GM12878 (cell line): Measurements from ENCODE around the gene LTK. TPM values are rescaled to one million over a fixed set of nuclear protein-coding genes. Genes with fewer than 3 reads are reported as not detected.

ENCODE experiments used
- ASH2L ChIP-seq: fragments of 300-600, 200-600 bp; sonication (generic); IDR thresholded peaks from 2 replicates; pipeline ENCODE4 v1.6.1; 2017; ENCODE audit warnings: low read depth, mild to moderate bottlenecking, borderline replicate concordance
- ATF3 ChIP-seq: IDR thresholded peaks from 2 replicates; pipeline ENCODE4 v1.6.1; 2011; ENCODE audit warnings: low read depth, mild to moderate bottlenecking, low read length, moderate library complexity, borderline replicate concordance; ENCODE audit errors: extremely low read depth
- CBFB ChIP-seq: IDR thresholded peaks from 2 replicates; pipeline ENCODE4 v1.6.1; 2016; ENCODE audit warnings: antibody characterized with exemption, low read depth
- DPF2 ChIP-seq: fragments of 450-650 bp; IDR thresholded peaks from 2 replicates; pipeline ENCODE4 v1.6.1; 2017; ENCODE audit warnings: mild to moderate bottlenecking
- ETV6 ChIP-seq, 2 experiments: fragments of 450-650 bp in 1 of 2; IDR thresholded peaks in 1 of 2; conservative IDR thresholded peaks in 1 of 2; 2 replicates each; pipeline ENCODE4 v1.6.1; 2014; ENCODE audit warnings: antibody characterized with exemption in 1 of 2, borderline replicate concordance in 1 of 2, low read depth in 1 of 2, mild to moderate bottlenecking in 1 of 2, moderate library complexity in 1 of 2
- HDAC2 ChIP-seq: fragments of 200-600 bp; sonication (generic); IDR thresholded peaks from 2 replicates; pipeline ENCODE4 v1.6.1; 2017
- IKZF1 ChIP-seq: fragments of 450-650 bp; conservative IDR thresholded peaks from 2 replicates; pipeline ENCODE4 v1.6.1; 2017; ENCODE audit warnings: antibody characterized with exemption, mild to moderate bottlenecking
- IKZF2 ChIP-seq, 2 experiments: fragments of 450-650 bp; IDR thresholded peaks; 2 replicates each; pipeline ENCODE4 v1.6.1; 2017; ENCODE audit warnings: mild to moderate bottlenecking in 2 of 2, moderate library complexity in 2 of 2
- IRF3 ChIP-seq: fragments of 450-650 bp; IDR thresholded peaks from 2 replicates; pipeline ENCODE4 v1.6.1; 2014; ENCODE audit warnings: mild to moderate bottlenecking
- KAT2A ChIP-seq: conservative IDR thresholded peaks from 2 replicates; pipeline ENCODE4 v1.6.1; 2011; ENCODE audit warnings: low read depth, low read length; ENCODE audit not compliant: control insufficient read depth
- MEF2B ChIP-seq: fragments of 450-650 bp; IDR thresholded peaks from 2 replicates; pipeline ENCODE4 v1.6.1; 2018; ENCODE audit warnings: mild to moderate bottlenecking, moderate library complexity; ENCODE audit not compliant: partially characterized antibody, poor library complexity, severe bottlenecking
- NR2C2 ChIP-seq: IDR thresholded peaks from 2 replicates; pipeline ENCODE4 v1.6.1; 2011; ENCODE audit warnings: borderline replicate concordance, low read depth; ENCODE audit not compliant: control insufficient read depth, insufficient read length
- POLR2AphosphoS2 ChIP-seq: IDR thresholded peaks from 2 replicates; pipeline ENCODE4 v1.6.1; 2011; ENCODE audit warnings: low read depth, mild to moderate bottlenecking, low read length, improper control_type of control experiment, moderate library complexity
- RAD51 ChIP-seq: fragments of 450-650 bp; IDR thresholded peaks from 2 replicates; pipeline ENCODE4 v1.6.1; 2016; ENCODE audit warnings: moderate library complexity, mild to moderate bottlenecking, inconsistent platforms
- RELA ChIP-seq: fragments of 450-650 bp; IDR thresholded peaks from 2 replicates; pipeline ENCODE4 v1.8.0; 2014; ENCODE audit warnings: borderline replicate concordance; ENCODE audit not compliant: partially characterized antibody
- RFX5 ChIP-seq: IDR thresholded peaks from 2 replicates; pipeline ENCODE4 v1.6.1; 2011; ENCODE audit warnings: low read depth, low read length, improper control_type of control experiment
- STAT3 ChIP-seq: IDR thresholded peaks from 2 replicates; pipeline ENCODE4 v1.6.1; 2011; ENCODE audit warnings: low read depth, low read length, improper control_type of control experiment
- SUZ12 ChIP-seq: fragments of 200-600 bp; sonication (generic); IDR thresholded peaks from one replicate; pipeline ENCODE4 v1.6.1; 2018; ENCODE audit warnings: antibody characterized with exemption, mild to moderate bottlenecking; ENCODE audit not compliant: unreplicated experiment
- ZNF384 ChIP-seq: IDR thresholded peaks from 2 replicates; pipeline ENCODE4 v1.6.1; 2012; ENCODE audit warnings: low read depth, mild to moderate bottlenecking, low read length, improper control_type of control experiment, borderline replicate concordance
- ZSCAN29 ChIP-seq: fragments of 450-650 bp; IDR thresholded peaks from 2 replicates; pipeline ENCODE4 v1.6.1; 2017; ENCODE audit warnings: mild to moderate bottlenecking, moderate library complexity
- polyA plus RNA-seq, 11 experiments: library from polyadenylated mRNA; depleted of rRNA in 4 of 11; unstranded in 6 of 11; stranded (reverse) in 5 of 11; fragments of >200 nt; fragmentation: Nextera tagmentation in 4 of 11; fragmentation: Illumina TruSeq in 1 of 11; extraction: Ambion mirVana in 4 of 11; extraction: Trizol in 1 of 11; gene quantifications; 1 replicate in 1 of 11; 2 replicates in 10 of 11; pipeline versions ENCODE4 v1.2.1 to v1.2.3, GENCODE V29; 2011 to 2016; ENCODE audit warnings: inconsistent platforms in 2 of 11, missing spikeins in 2 of 11, low read depth in 1 of 11
- total RNA-seq, 4 experiments: library from RNA; depleted of rRNA in 3 of 4; stranded (reverse); fragments of >200 nt in 3 of 4; fragmentation: Illumina TruSeq in 1 of 4; extraction: Trizol in 1 of 4; gene quantifications; 2 replicates each; pipeline versions ENCODE4 v1.2.1 to v1.2.3, GENCODE V29; 2013 to 2021
- TF ChIP-seq, protein P1 (sequence below): fragments of 150-350 bp; IDR thresholded peaks from 2 replicates; pipeline ENCODE4 v1.6.1; 2014; ENCODE audit warnings: mild to moderate bottlenecking, low read depth, low read length
- TF ChIP-seq, protein P2 (sequence below), 3 experiments: IDR thresholded peaks in 2 of 3; conservative IDR thresholded peaks in 1 of 3; 2 replicates each; pipeline ENCODE4 v1.5.1; 2011; ENCODE audit warnings: low read depth in 3 of 3, low read length in 3 of 3, mild to moderate bottlenecking in 3 of 3, control low read depth in 2 of 3, moderate library complexity in 2 of 3, inconsistent platforms in 1 of 3, mixed read lengths in 1 of 3; ENCODE audit not compliant: control insufficient read depth in 2 of 3, insufficient read depth in 1 of 3; ENCODE audit errors: extremely low read depth in 1 of 3
- TF ChIP-seq, protein P3 (sequence below): IDR thresholded peaks from 2 replicates; pipeline ENCODE4 v1.6.1; 2012; ENCODE audit warnings: low read depth, low read length, improper control_type of control experiment

Gene LTK
- total and polyA plus RNA-seq, 10 of the 15 experiments (the other 5 are each of a cell fraction or from before 2014, with no cell fraction given) = 0.07 to 0.80 (median 0.20) TPM; not detected in 1

GRCh38 chr15:41493205-41493901 lies 20.3 kb downstream of the LTK start, which contains the start of gene ITPKA (continued):
- TF ChIP-seq NR2C2 (no peak), IKZF2 (IDR thresholded peaks at IDR 0.05) (peak; percentile 33 to 49; a peak in 2 of 4 replicates), POLR2AphosphoS2 (no peak), SUZ12 (no peak), DPF2 (peak; percentile 40; the same call in 1 of the 2 replicates), STAT3 (no peak), MEF2B (no peak), RAD51 (no peak), ASH2L (no peak), ATF3 (no peak), ZNF384 (no peak), IKZF1 (peak; percentile 68; the same call in 1 of the 2 replicates), IRF3 (no peak), CBFB (no peak), RELA (peak; percentile 42), RFX5 (no peak), HDAC2 (peak; percentile 75; the same call in 1 of the 2 replicates), ETV6 (conservative IDR thresholded peaks at IDR 0.05 in 1 of 2, IDR thresholded peaks at IDR 0.05 in 1 of 2; ENCODE audit: borderline replicate concordance in 1 of 2, low read depth in 1 of 2) (no peak), ZSCAN29 (no peak), KAT2A (no peak)
- TF ChIP-seq, protein P1, sequence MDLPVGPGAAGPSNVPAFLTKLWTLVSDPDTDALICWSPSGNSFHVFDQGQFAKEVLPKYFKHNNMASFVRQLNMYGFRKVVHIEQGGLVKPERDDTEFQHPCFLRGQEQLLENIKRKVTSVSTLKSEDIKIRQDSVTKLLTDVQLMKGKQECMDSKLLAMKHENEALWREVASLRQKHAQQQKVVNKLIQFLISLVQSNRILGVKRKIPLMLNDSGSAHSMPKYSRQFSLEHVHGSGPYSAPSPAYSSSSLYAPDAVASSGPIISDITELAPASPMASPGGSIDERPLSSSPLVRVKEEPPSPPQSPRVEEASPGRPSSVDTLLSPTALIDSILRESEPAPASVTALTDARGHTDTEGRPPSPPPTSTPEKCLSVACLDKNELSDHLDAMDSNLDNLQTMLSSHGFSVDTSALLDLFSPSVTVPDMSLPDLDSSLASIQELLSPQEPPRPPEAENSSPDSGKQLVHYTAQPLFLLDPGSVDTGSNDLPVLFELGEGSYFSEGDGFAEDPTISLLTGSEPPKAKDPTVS = no peak
- TF ChIP-seq, protein P2, sequence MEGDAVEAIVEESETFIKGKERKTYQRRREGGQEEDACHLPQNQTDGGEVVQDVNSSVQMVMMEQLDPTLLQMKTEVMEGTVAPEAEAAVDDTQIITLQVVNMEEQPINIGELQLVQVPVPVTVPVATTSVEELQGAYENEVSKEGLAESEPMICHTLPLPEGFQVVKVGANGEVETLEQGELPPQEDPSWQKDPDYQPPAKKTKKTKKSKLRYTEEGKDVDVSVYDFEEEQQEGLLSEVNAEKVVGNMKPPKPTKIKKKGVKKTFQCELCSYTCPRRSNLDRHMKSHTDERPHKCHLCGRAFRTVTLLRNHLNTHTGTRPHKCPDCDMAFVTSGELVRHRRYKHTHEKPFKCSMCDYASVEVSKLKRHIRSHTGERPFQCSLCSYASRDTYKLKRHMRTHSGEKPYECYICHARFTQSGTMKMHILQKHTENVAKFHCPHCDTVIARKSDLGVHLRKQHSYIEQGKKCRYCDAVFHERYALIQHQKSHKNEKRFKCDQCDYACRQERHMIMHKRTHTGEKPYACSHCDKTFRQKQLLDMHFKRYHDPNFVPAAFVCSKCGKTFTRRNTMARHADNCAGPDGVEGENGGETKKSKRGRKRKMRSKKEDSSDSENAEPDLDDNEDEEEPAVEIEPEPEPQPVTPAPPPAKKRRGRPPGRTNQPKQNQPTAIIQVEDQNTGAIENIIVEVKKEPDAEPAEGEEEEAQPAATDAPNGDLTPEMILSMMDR (IDR thresholded peaks at IDR 0.05 in 2 of 3, conservative IDR thresholded peaks at IDR 0.05 in 1 of 3; ENCODE audit: control insufficient read depth in 2 of 3, extremely low read depth in 1 of 3, insufficient read depth in 1 of 3, low read depth in 3 of 3, low read length in 3 of 3) = no peak
- TF ChIP-seq, protein P3, sequence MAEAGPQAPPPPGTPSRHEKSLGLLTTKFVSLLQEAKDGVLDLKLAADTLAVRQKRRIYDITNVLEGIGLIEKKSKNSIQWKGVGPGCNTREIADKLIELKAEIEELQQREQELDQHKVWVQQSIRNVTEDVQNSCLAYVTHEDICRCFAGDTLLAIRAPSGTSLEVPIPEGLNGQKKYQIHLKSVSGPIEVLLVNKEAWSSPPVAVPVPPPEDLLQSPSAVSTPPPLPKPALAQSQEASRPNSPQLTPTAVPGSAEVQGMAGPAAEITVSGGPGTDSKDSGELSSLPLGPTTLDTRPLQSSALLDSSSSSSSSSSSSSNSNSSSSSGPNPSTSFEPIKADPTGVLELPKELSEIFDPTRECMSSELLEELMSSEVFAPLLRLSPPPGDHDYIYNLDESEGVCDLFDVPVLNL = peak; percentile 63
